Kidney epithelial cell (primary cell): Measurements from ENCODE around the gene MED29. TPM values are rescaled to one million over a fixed set of nuclear protein-coding genes. Genes with fewer than 3 reads are reported as not detected.

Source experiments
- DNase-seq: peaks from one replicate; pipeline ENCODE4 v3.0.0-alpha.2; 2010; ENCODE audit warnings: low read depth
- H3K27me3 ChIP-seq: 2 replicates; pipeline ENCODE4 v1.6.0; 2011; ENCODE audit warnings: low read length; ENCODE audit not compliant: control insufficient read depth, insufficient read depth
- H3K36me3 ChIP-seq: 2 replicates; pipeline ENCODE4 v1.5.1; 2011; ENCODE audit warnings: low read length; ENCODE audit not compliant: control insufficient read depth, insufficient read depth
- H3K4me3 ChIP-seq: 2 replicates; pipeline ENCODE4 v1.5.1; 2011; ENCODE audit warnings: low read depth, mild to moderate bottlenecking, control low read depth, low read length
- CTCF ChIP-seq: IDR thresholded peaks from 2 replicates; pipeline ENCODE4 v1.5.1; 2011; ENCODE audit warnings: mild to moderate bottlenecking, moderate library complexity, low read length, control low read depth, inconsistent platforms; ENCODE audit not compliant: insufficient read depth, poor library complexity, severe bottlenecking
- total RNA-seq: library from RNA; depleted of rRNA; stranded (reverse); fragments of >200 nt; gene quantifications from 2 replicates; pipeline ENCODE4 v1.2.3, GENCODE V29; 2015

MED29 gene
- total RNA-seq, 1 donor from 2014 or later: 22.8 TPM

- Histone ChIP-seq H3K4me3 (peak overlapping the region; percentile 95), H3K36me3 (peaks cover 1% of the 10 kb centered on the region), H3K27me3 (no peaks in the 10 kb centered on the region)
- no peak for TF ChIP-seq CTCF
- DNase-seq: no peak
Observed at GRCh38 chr19:39405958-39406655, 14.9 kb downstream of the MED29 start.

GRCh38 chr19:39406656-39407409 lies 15.7 kb downstream of the MED29 start, which contains the start of gene ZFP36:
Gene ZFP36, plus strand, starts transcription at chr19:39406847. Its CDS starts 58 bp downstream, at chr19:39406905.
- peak; percentile 10 for TF ChIP-seq CTCF
- DNase-seq: no peak
- peaks cover 1% of the 10 kb centered on the region for H3K36me3 ChIP-seq
- peak within 1 kb of the TSS; percentile 95 for H3K4me3 ChIP-seq
- no peaks in the 10 kb centered on the region for H3K27me3 ChIP-seq

- Histone ChIP-seq H3K27me3 (no peaks in the 10 kb centered on the region), H3K36me3 (peaks cover 1% of the 10 kb centered on the region), H3K4me3 (peak overlapping the region; percentile 95)
- TF ChIP-seq CTCF: no peak
- DNase-seq: no peak
Observed at GRCh38 chr19:39407410-39407659, 16.2 kb downstream of the MED29 start.

- no peak for DNase-seq
- H3K27me3 ChIP-seq: no peaks in the 10 kb centered on the region
Observed at GRCh38 chr19:39407660-39408391, 16.6 kb downstream of the MED29 start.

More at GRCh38 chr19:39407660-39408391, 16.6 kb downstream of the MED29 start:
- TF ChIP-seq CTCF: no peak
- Histone ChIP-seq H3K36me3 (peaks cover 1% of the 10 kb centered on the region), H3K4me3 (peak overlapping the region; percentile 95)
